SK-N-SH (cell line): ENCODE data around the gene ZNF396.

Experiments used
- CTCF ChIP-seq: fragments of 200-600 bp; sonication (generic); IDR thresholded peaks from 2 replicates; pipeline ENCODE4 v1.6.1; 2017; ENCODE audit warnings: antibody characterized with exemption, mild to moderate bottlenecking, moderate library complexity
- POLR2AphosphoS5 ChIP-seq: IDR thresholded peaks from 2 replicates; pipeline ENCODE4 v1.6.1; 2012; ENCODE audit warnings: low read depth, low read length
- SMC3 ChIP-seq: IDR thresholded peaks from 2 replicates; pipeline ENCODE4 v1.6.1; 2012; ENCODE audit warnings: low read depth, low read length, improper control_type of control experiment

- TF ChIP-seq POLR2AphosphoS5: no peak
- no peak for TF ChIP-seq SMC3
- no peak for TF ChIP-seq CTCF
These were observed at the start of gene ZNF396 for GRCh38 chr18:35376742-35377695.
